Lung (tissue), 12 donors: Measurements from ENCODE around the gene WDR33. TPM values are rescaled to one million over a fixed set of nuclear protein-coding genes. Genes with fewer than 3 reads are reported as not detected.

Experiments
- ATAC-seq: fragments of 200-7000 bp; cut with Tn5 transposase; one replicate; pipeline ENCODE4 v1.9.1; 2020; ENCODE audit warnings: moderate number of reproducible peaks; ENCODE audit not compliant: insufficient read depth, low FRiP score
- DNase-seq, 3 donors: peaks; one replicate each; pipeline ENCODE4 v3.0.0-alpha.2; 2013 to 2017
- H3K27ac ChIP-seq, 2 donors: one replicate each; pipeline ENCODE4 v1.5.1; 2013; ENCODE audit warnings: mild to moderate bottlenecking in 2 of 2, moderate library complexity in 2 of 2, control low read depth in 1 of 2, inconsistent platforms in 1 of 2, low read depth in 1 of 2, low read length in 1 of 2
- H3K27me3 ChIP-seq, 3 donors: one replicate each; pipeline ENCODE4 v1.5.1; 2013; ENCODE audit warnings: low read length in 2 of 3; ENCODE audit not compliant: control insufficient read depth in 3 of 3, insufficient read depth in 3 of 3
- H3K36me3 ChIP-seq, 4 donors: one replicate each; pipeline ENCODE4 v1.5.1; 2013; ENCODE audit warnings: low read length in 4 of 4, mild to moderate bottlenecking in 1 of 4, moderate library complexity in 1 of 4; ENCODE audit not compliant: control insufficient read depth in 4 of 4, insufficient read depth in 4 of 4
- H3K4me1 ChIP-seq, 5 donors: one replicate each; pipeline ENCODE4 v1.5.1; 2013; ENCODE audit warnings: low read length in 5 of 5, mild to moderate bottlenecking in 2 of 5, moderate library complexity in 1 of 5; ENCODE audit not compliant: control insufficient read depth in 5 of 5, insufficient read depth in 5 of 5
- H3K4me3 ChIP-seq: one replicate; pipeline ENCODE4 v1.5.1; 2013; ENCODE audit warnings: mild to moderate bottlenecking, control low read depth, moderate library complexity
- H3K9ac ChIP-seq, 2 donors: one replicate each; pipeline ENCODE4 v1.5.1; 2013; ENCODE audit warnings: low read length in 2 of 2, control low read depth in 1 of 2; ENCODE audit not compliant: insufficient read depth in 1 of 2
- H3K9me3 ChIP-seq, 4 donors: one replicate each; pipeline ENCODE4 v1.5.1; 2013; ENCODE audit warnings: low read length in 3 of 4, mild to moderate bottlenecking in 1 of 4, moderate library complexity in 1 of 4; ENCODE audit not compliant: control insufficient read depth in 4 of 4, insufficient read depth in 3 of 4
- CTCF ChIP-seq: IDR thresholded peaks from 2 replicates; pipeline ENCODE4 v1.5.1; 2012; ENCODE audit warnings: mild to moderate bottlenecking; ENCODE audit errors: control extremely low read depth, extremely low read depth
- WGBS, 2 donors: extraction: QIAGEN DNeasy Blood & Tissue Kit; methylation state at CpG; one replicate each; pipeline ENCODE4 v1.1.7; 2013; 5-methylcytosine and 5-hydroxymethylcytosine counted together
- polyA plus RNA-seq, 2 donors: library from polyadenylated mRNA; stranded (reverse); fragments of 200-250 nt; gene quantifications; one replicate each; pipeline ENCODE4 v1.2.1, GENCODE V29; 2013
- total RNA-seq, 2 donors: library from RNA; depleted of rRNA in 1 of 2; stranded (reverse); fragments of >200 nt in 1 of 2; gene quantifications; one replicate each; pipeline ENCODE4 v1.2.1, GENCODE V29; 2014 to 2021
- donor health status: control.
- donor health status: control.
- donor health status: Bipolar disorder and iron deficiency.
- donor health status: healthy.
- donor health status: DM: yes; HTN: yes; CAD: no.

WDR33 gene
- total and polyA plus RNA-seq, 4 donors: 11.6 to 93.0 (median 29.2) TPM

GRCh38 chr2:127718271-127718670, 92.7 kb downstream of the WDR33 start:
- DNase-seq (no peak), ATAC-seq (no peak)
- TF ChIP-seq CTCF: no peak
- no peaks in the 10 kb centered on the region for H3K27me3 ChIP-seq
- H3K36me3 ChIP-seq: peaks cover 18 to 36% (median 26%) of the 10 kb centered on the region in 4 donors
- H3K4me3 ChIP-seq: no peak overlapping the region
- no peak overlapping the region for H3K27ac ChIP-seq
- H3K9me3 ChIP-seq: no peaks in the 10 kb centered on the region
- peaks cover 0 to 10% (median 3%) of the 10 kb centered on the region in 5 donors for H3K4me1 ChIP-seq
- H3K9ac ChIP-seq: no peak overlapping the region
- WGBS, 2 donors: 76 to 94% methylated on average over 4 of the region's 4 CpGs

- no peak overlapping the region for H3K27ac ChIP-seq
- ATAC-seq (no peak), DNase-seq (no peak)
- H3K9me3 ChIP-seq: no peaks in the 10 kb centered on the region
- no peak for TF ChIP-seq CTCF
- no peak overlapping the region for H3K4me3 ChIP-seq
- no peak overlapping the region for H3K9ac ChIP-seq
- no peaks in the 10 kb centered on the region for H3K4me1 ChIP-seq
- 90 to 91% methylated on average over 14 of the region's 14 CpGs for WGBS, 2 donors
- peaks cover 7 to 23% (median 21%) of the 10 kb centered on the region in 4 donors for H3K36me3 ChIP-seq
- no peaks in the 10 kb centered on the region for H3K27me3 ChIP-seq
These were observed 95.1 kb downstream of the WDR33 start for GRCh38 chr2:127715778-127716449.

GRCh38 chr2:127713562-127713961, 97.4 kb downstream of the WDR33 start:
- H3K4me3 ChIP-seq: no peak overlapping the region
- H3K27ac ChIP-seq: no peak overlapping the region
- no peak for DNase-seq
- H3K4me1 ChIP-seq: peaks cover 0 to 4% (median 0%) of the 10 kb centered on the region in 5 donors
- H3K9ac ChIP-seq: no peak overlapping the region
- no peaks in the 10 kb centered on the region for H3K27me3 ChIP-seq
- no peak for ATAC-seq
- peaks cover 5 to 23% (median 12%) of the 10 kb centered on the region in 4 donors for H3K36me3 ChIP-seq
- no peak for TF ChIP-seq CTCF
- no peaks in the 10 kb centered on the region for H3K9me3 ChIP-seq
- 95 to 96% methylated on average over 25 of the region's 25 CpGs for WGBS, 2 donors
